ENCODE measurements around the gene ARFIP1. TPM values are rescaled to one million over a fixed set of nuclear protein-coding genes. Genes with fewer than 3 reads are reported as not detected.

ARFIP1 gene
- polyA plus RNA-seq, 4 donors, result 24.6 to 37.8 (median 31.2) TPM

GRCh38 chr4:152803541-152803940 lies 23.8 kb downstream of the ARFIP1 start:
- H3K36me3 ChIP-seq (ENCODE audit: control insufficient read depth in 3 of 3, insufficient read depth in 2 of 3, low read depth in 1 of 3, low read length in 3 of 3), result no peaks in the 10 kb centered on the region
- peaks cover 0 to 2% (median 0%) of the 10 kb centered on the region in 3 donors for H3K4me1 ChIP-seq (ENCODE audit: control insufficient read depth in 3 of 3, insufficient read depth in 2 of 3, low read depth in 1 of 3, low read length in 2 of 3)
- FAIRE-seq, result no peak
- DNase-seq, result no peak
- H3K9me3 ChIP-seq (ENCODE audit: control insufficient read depth in 2 of 2, insufficient read depth in 1 of 2, low read depth in 1 of 2, low read length in 1 of 2), result no peaks in the 10 kb centered on the region
- 89 to 100% (median 96%) methylated on average over 1 of the region's 1 CpG for WGBS, 3 donors
- H3K4me3 ChIP-seq (ENCODE audit: low read depth in 1 of 3, low read length in 3 of 3), result no peak overlapping the region
- H3K27ac ChIP-seq (ENCODE audit: low read depth in 1 of 3, low read length in 2 of 3), result no peak overlapping the region
- no peaks in the 10 kb centered on the region for H3K27me3 ChIP-seq (ENCODE audit: control insufficient read depth in 3 of 3, insufficient read depth in 3 of 3, low read length in 3 of 3)

- peak in 1 of 2 donors; percentile 30 for DNase-seq
- Histone ChIP-seq H3K9me3 (ENCODE audit: control insufficient read depth in 2 of 2, insufficient read depth in 1 of 2, low read depth in 1 of 2, low read length in 1 of 2) (no peaks in the 10 kb centered on the region), H3K27me3 (ENCODE audit: control insufficient read depth in 3 of 3, insufficient read depth in 3 of 3, low read length in 3 of 3) (no peaks in the 10 kb centered on the region), H3K36me3 (ENCODE audit: control insufficient read depth in 3 of 3, insufficient read depth in 2 of 3, low read depth in 1 of 3, low read length in 3 of 3) (no peaks in the 10 kb centered on the region), H3K27ac (ENCODE audit: low read depth in 1 of 3, low read length in 2 of 3) (no peak overlapping the region), H3K4me3 (ENCODE audit: low read depth in 1 of 3, low read length in 3 of 3) (no peak overlapping the region), H3K4me1 (ENCODE audit: control insufficient read depth in 3 of 3, insufficient read depth in 2 of 3, low read depth in 1 of 3, low read length in 2 of 3) (peaks cover 0 to 2% (median 0%) of the 10 kb centered on the region in 3 donors)
- FAIRE-seq, result no peak
- WGBS, 3 donors, result 86 to 95% (median 92%) methylated on average over 2 of the region's 2 CpGs
Observed at GRCh38 chr4:152805071-152805650, 25.4 kb downstream of the ARFIP1 start.

- Histone ChIP-seq H3K36me3 (ENCODE audit: control insufficient read depth in 3 of 3, insufficient read depth in 2 of 3, low read depth in 1 of 3, low read length in 3 of 3) (no peaks in the 10 kb centered on the region), H3K27me3 (ENCODE audit: control insufficient read depth in 3 of 3, insufficient read depth in 3 of 3, low read length in 3 of 3) (no peaks in the 10 kb centered on the region), H3K4me3 (ENCODE audit: low read depth in 1 of 3, low read length in 3 of 3) (no peak overlapping the region), H3K27ac (ENCODE audit: low read depth in 1 of 3, low read length in 2 of 3) (no peak overlapping the region), H3K4me1 (ENCODE audit: control insufficient read depth in 3 of 3, insufficient read depth in 2 of 3, low read depth in 1 of 3, low read length in 2 of 3) (peaks cover 0 to 2% (median 0%) of the 10 kb centered on the region in 3 donors), H3K9me3 (ENCODE audit: control insufficient read depth in 2 of 2, insufficient read depth in 1 of 2, low read depth in 1 of 2, low read length in 1 of 2) (no peaks in the 10 kb centered on the region)
- WGBS, 3 donors, result 74 to 79% (median 77%) methylated on average over 2 of the region's 2 CpGs
- no peak for FAIRE-seq
- DNase-seq, result no peak
Observed at GRCh38 chr4:152805818-152806217, 26.1 kb downstream of the ARFIP1 start.

DNA sequence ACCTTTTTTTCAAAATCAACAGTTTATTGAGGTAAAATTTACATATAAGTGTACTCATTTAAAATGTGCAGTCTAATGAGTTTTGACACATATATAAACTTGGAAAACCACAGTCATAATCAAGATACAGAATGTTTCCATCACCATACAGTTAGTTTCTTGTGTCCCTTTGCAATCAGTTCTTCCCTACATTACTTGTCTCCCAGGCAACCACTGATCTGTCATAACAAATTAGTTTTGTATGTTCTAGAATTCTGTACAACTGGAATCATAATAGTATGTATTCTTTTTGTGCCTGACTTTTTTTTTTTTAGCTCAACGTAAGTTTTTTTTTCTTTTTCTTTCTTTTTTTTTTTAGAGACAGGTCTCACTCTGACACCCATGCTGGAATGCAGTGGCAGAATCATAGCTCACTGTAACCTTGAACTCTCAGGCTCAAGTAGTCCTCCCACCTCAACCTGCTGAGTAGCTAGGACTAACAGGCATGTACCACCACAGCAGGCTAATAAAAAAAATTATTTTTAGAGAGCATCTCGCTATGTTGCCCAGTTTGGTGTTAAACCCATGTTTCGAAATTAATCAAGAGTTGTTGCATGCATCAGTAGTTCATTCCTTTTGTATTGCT lies 26.9 kb downstream of the ARFIP1 start:
- no peak overlapping the region for H3K27ac ChIP-seq (ENCODE audit: low read depth in 1 of 3, low read length in 2 of 3)
- H3K4me1 ChIP-seq (ENCODE audit: control insufficient read depth in 3 of 3, insufficient read depth in 2 of 3, low read depth in 1 of 3, low read length in 2 of 3), result peaks cover 0 to 2% (median 0%) of the 10 kb centered on the region in 3 donors
- DNase-seq (no peak), FAIRE-seq (no peak)
- H3K9me3 ChIP-seq (ENCODE audit: control insufficient read depth in 2 of 2, insufficient read depth in 1 of 2, low read depth in 1 of 2, low read length in 1 of 2), result no peaks in the 10 kb centered on the region
- no peaks in the 10 kb centered on the region for H3K27me3 ChIP-seq (ENCODE audit: control insufficient read depth in 3 of 3, insufficient read depth in 3 of 3, low read length in 3 of 3)
- no peak overlapping the region for H3K4me3 ChIP-seq (ENCODE audit: low read depth in 1 of 3, low read length in 3 of 3)
- 79 to 86% (median 86%) methylated on average over 3 of the region's 3 CpGs for WGBS, 3 donors
- H3K36me3 ChIP-seq (ENCODE audit: control insufficient read depth in 3 of 3, insufficient read depth in 2 of 3, low read depth in 1 of 3, low read length in 3 of 3), result no peaks in the 10 kb centered on the region

DNA sequence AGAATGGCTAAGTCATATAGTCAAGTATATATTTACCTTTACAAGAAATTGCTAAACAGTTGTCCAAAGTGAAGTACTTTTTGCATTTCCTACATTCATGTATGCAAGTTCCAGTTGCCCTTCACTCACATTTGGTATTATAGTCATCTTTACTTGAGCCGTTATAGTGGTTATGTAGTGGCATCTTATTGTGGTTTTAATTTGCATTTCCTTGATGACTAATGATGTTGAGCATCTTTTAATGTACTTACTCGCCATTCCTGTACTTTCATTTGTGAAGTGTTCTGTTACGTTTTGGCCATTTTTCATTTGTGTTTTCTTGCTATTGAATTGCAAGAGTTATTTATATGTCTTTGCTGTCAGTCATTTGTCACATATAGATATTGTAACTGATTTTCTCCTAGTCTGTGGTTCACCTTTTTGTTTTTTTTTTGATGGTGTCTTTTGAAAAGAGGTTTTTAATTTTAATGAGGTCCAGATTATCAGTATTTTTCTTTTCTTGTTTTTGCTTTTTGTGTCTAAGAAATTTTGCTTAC lies 27.6 kb downstream of the ARFIP1 start:
- DNase-seq, result no peak
- H3K27ac ChIP-seq (ENCODE audit: low read depth in 1 of 3, low read length in 2 of 3), result no peak overlapping the region
- peaks cover 0 to 4% of the 10 kb centered on the region in 2 donors for H3K9me3 ChIP-seq (ENCODE audit: control insufficient read depth in 2 of 2, insufficient read depth in 1 of 2, low read depth in 1 of 2, low read length in 1 of 2)
- H3K27me3 ChIP-seq (ENCODE audit: control insufficient read depth in 3 of 3, insufficient read depth in 3 of 3, low read length in 3 of 3), result no peaks in the 10 kb centered on the region
- no peak for FAIRE-seq
- peaks cover 0 to 2% (median 0%) of the 10 kb centered on the region in 3 donors for H3K4me1 ChIP-seq (ENCODE audit: control insufficient read depth in 3 of 3, insufficient read depth in 2 of 3, low read depth in 1 of 3, low read length in 2 of 3)
- H3K4me3 ChIP-seq (ENCODE audit: low read depth in 1 of 3, low read length in 3 of 3), result no peak overlapping the region
- H3K36me3 ChIP-seq (ENCODE audit: control insufficient read depth in 3 of 3, insufficient read depth in 2 of 3, low read depth in 1 of 3, low read length in 3 of 3), result peaks cover 0 to 4% (median 0%) of the 10 kb centered on the region in 3 donors
- 73 to 87% (median 77%) methylated on average over 3 of the region's 3 CpGs for WGBS, 3 donors

GRCh38 chr4:152808670-152809069 lies 28.9 kb downstream of the ARFIP1 start:
- no peak overlapping the region for H3K27ac ChIP-seq (ENCODE audit: low read depth in 1 of 3, low read length in 2 of 3)
- H3K36me3 ChIP-seq (ENCODE audit: control insufficient read depth in 3 of 3, insufficient read depth in 2 of 3, low read depth in 1 of 3, low read length in 3 of 3), result peaks cover 0 to 4% (median 0%) of the 10 kb centered on the region in 3 donors
- no peak overlapping the region for H3K4me3 ChIP-seq (ENCODE audit: low read depth in 1 of 3, low read length in 3 of 3)
- no peaks in the 10 kb centered on the region for H3K27me3 ChIP-seq (ENCODE audit: control insufficient read depth in 3 of 3, insufficient read depth in 3 of 3, low read length in 3 of 3)
- FAIRE-seq (no peak), DNase-seq (no peak)
- 96% methylated on average over 8 of the region's 8 CpGs for WGBS, 3 donors
- peaks cover 0 to 7% of the 10 kb centered on the region in 2 donors for H3K9me3 ChIP-seq (ENCODE audit: control insufficient read depth in 2 of 2, insufficient read depth in 1 of 2, low read depth in 1 of 2, low read length in 1 of 2)
- H3K4me1 ChIP-seq (ENCODE audit: control insufficient read depth in 3 of 3, insufficient read depth in 2 of 3, low read depth in 1 of 3, low read length in 2 of 3), result peaks cover 0 to 2% (median 0%) of the 10 kb centered on the region in 3 donors

DNA sequence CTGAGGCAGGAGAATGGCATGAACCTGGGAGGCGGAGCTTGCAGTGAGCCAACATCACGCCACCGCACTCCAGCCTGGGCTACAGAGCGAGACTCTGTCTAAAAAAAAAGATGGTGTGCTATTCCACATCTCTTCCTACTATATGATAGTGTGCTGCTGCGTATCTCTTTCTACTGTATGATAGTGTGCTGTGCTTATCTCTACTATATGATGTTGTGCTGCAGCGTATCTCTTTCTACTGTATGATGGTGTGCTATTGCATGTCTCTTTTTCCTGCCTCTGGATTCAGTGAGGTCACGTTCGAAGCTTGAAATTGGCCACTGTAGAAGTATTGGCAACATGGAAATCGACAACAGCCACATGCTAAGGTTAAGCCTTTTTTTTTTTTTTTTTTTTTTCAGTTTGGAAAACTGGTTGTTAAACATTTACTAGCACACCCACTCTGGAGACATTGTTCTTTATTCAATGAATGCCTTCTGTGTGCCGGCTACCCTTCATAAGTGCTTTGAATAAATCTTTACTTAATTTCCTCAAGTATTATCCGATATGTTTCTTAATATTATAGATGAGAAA lies 31.0 kb downstream of the ARFIP1 start:
- H3K27ac ChIP-seq (ENCODE audit: low read depth in 1 of 3, low read length in 2 of 3), result no peak overlapping the region
- DNase-seq (peak; percentile 10 to 15), FAIRE-seq (no peak)
- no peak overlapping the region for H3K4me3 ChIP-seq (ENCODE audit: low read depth in 1 of 3, low read length in 3 of 3)
- 48 to 77% (median 54%) methylated on average over 11 of the region's 11 CpGs for WGBS, 3 donors
- peaks cover 0 to 2% (median 0%) of the 10 kb centered on the region in 3 donors for H3K4me1 ChIP-seq (ENCODE audit: control insufficient read depth in 3 of 3, insufficient read depth in 2 of 3, low read depth in 1 of 3, low read length in 2 of 3)
- H3K36me3 ChIP-seq (ENCODE audit: control insufficient read depth in 3 of 3, insufficient read depth in 2 of 3, low read depth in 1 of 3, low read length in 3 of 3), result peaks cover 0 to 13% (median 0%) of the 10 kb centered on the region in 3 donors
- H3K27me3 ChIP-seq (ENCODE audit: control insufficient read depth in 3 of 3, insufficient read depth in 3 of 3, low read length in 3 of 3), result no peaks in the 10 kb centered on the region
- peaks cover 0 to 22% of the 10 kb centered on the region in 2 donors for H3K9me3 ChIP-seq (ENCODE audit: control insufficient read depth in 2 of 2, insufficient read depth in 1 of 2, low read depth in 1 of 2, low read length in 1 of 2)

- H3K4me3 ChIP-seq (ENCODE audit: low read depth in 1 of 3, low read length in 3 of 3), result no peak overlapping the region
- DNase-seq (no peak), FAIRE-seq (no peak)
- peaks cover 0 to 32% (median 2%) of the 10 kb centered on the region in 3 donors for H3K36me3 ChIP-seq (ENCODE audit: control insufficient read depth in 3 of 3, insufficient read depth in 2 of 3, low read depth in 1 of 3, low read length in 3 of 3)
- no peak overlapping the region for H3K27ac ChIP-seq (ENCODE audit: low read depth in 1 of 3, low read length in 2 of 3)
- H3K4me1 ChIP-seq (ENCODE audit: control insufficient read depth in 3 of 3, insufficient read depth in 2 of 3, low read depth in 1 of 3, low read length in 2 of 3), result no peaks in the 10 kb centered on the region
- H3K27me3 ChIP-seq (ENCODE audit: control insufficient read depth in 3 of 3, insufficient read depth in 3 of 3, low read length in 3 of 3), result no peaks in the 10 kb centered on the region
- H3K9me3 ChIP-seq (ENCODE audit: control insufficient read depth in 2 of 2, insufficient read depth in 1 of 2, low read depth in 1 of 2, low read length in 1 of 2), result peaks cover 0 to 39% of the 10 kb centered on the region in 2 donors
Observed at GRCh38 chr4:152815078-152815477, 35.3 kb downstream of the ARFIP1 start.
